WTC11 (cell line): ENCODE measurements around the gene PPIH. TPM values are rescaled to one million over a fixed set of nuclear protein-coding genes. Genes with fewer than 3 reads are reported as not detected.

Source experiments
- ATAC-seq: fragments of 200-7000 bp; cut with Tn5 transposase; 2 replicates; pipeline ENCODE4 v1.10.0; 2021; ENCODE audit warnings: mild to moderate bottlenecking, moderate library complexity
- CTCF ChIA-PET: fragments of 300-600 bp; sonication (Branson Sonifier 250); formaldehyde crosslinking; loops from one replicate; lab custom pipeline; 2021; ENCODE audit warnings: antibody characterized with exemption; lab: Charles Lee
- POLR2A ChIA-PET: fragments of 350-600 bp; sonication (Branson Sonifier 250); formaldehyde crosslinking; loops from one replicate; lab custom pipeline; 2021; ENCODE audit warnings: antibody characterized with exemption; lab: Charles Lee
- DNase-seq: peaks from one replicate; pipeline ENCODE4 v3.0.0; 2021; ENCODE audit warnings: low spot score
- H3K27ac Mint-ChIP-seq: 2 replicates; pipeline ENCODE4 v1.8.0; 2021; ENCODE audit warnings: mixed read lengths
- H3K27me3 Mint-ChIP-seq: 2 replicates; pipeline ENCODE4 v1.8.0; 2021; ENCODE audit warnings: low read depth, mild to moderate bottlenecking, moderate library complexity, mixed read lengths
- H3K36me3 Mint-ChIP-seq: 2 replicates; pipeline ENCODE4 v1.8.0; 2021; ENCODE audit warnings: mixed read lengths
- H3K4me1 Mint-ChIP-seq: 2 replicates; pipeline ENCODE4 v1.8.0; 2022; ENCODE audit warnings: mixed read lengths
- H3K4me3 Mint-ChIP-seq: 2 replicates; pipeline ENCODE4 v1.8.0; 2021; ENCODE audit warnings: mild to moderate bottlenecking, moderate library complexity, mixed read lengths
- H3K9me3 Mint-ChIP-seq: 2 replicates; pipeline ENCODE4 v1.8.0; 2021; ENCODE audit warnings: mixed read lengths
- AFF4 ChIP-seq: sonication (generic); formaldehyde crosslinking; IDR thresholded peaks from 2 replicates; pipeline ENCODE4 v1.8.1; 2023; ENCODE audit warnings: mild to moderate bottlenecking, missing genetic modification reagents, borderline replicate concordance
- CREM ChIP-seq: sonication (generic); formaldehyde crosslinking; IDR thresholded peaks from 2 replicates; pipeline ENCODE4 v1.8.1; 2022; ENCODE audit warnings: mild to moderate bottlenecking, missing genetic modification reagents, moderate library complexity
- ETV6 ChIP-seq: sonication (generic); formaldehyde crosslinking; IDR thresholded peaks from 2 replicates; pipeline ENCODE4 v1.8.1; 2022; ENCODE audit warnings: mild to moderate bottlenecking, missing genetic modification reagents
- FOXJ3 ChIP-seq: sonication (generic); formaldehyde crosslinking; IDR thresholded peaks from 2 replicates; pipeline ENCODE4 v1.9.0; 2021; ENCODE audit warnings: missing genetic modification reagents, mild to moderate bottlenecking, borderline replicate concordance
- FOXP4 ChIP-seq: sonication (generic); formaldehyde crosslinking; IDR thresholded peaks from 2 replicates; pipeline ENCODE4 v1.8.0; 2022; ENCODE audit warnings: mild to moderate bottlenecking, missing genetic modification reagents
- GABPB1 ChIP-seq: sonication (generic); formaldehyde crosslinking; IDR thresholded peaks from 2 replicates; pipeline ENCODE4 v1.8.1; 2023; ENCODE audit warnings: mild to moderate bottlenecking, missing genetic modification reagents
- GRHL2 ChIP-seq: fragments of 250-450 bp; sonication (Bioruptor Pico); IDR thresholded peaks from 2 replicates; pipeline ENCODE4 v1.8.0; 2022; ENCODE audit warnings: mild to moderate bottlenecking, moderate library complexity; ENCODE audit not compliant: insufficient replicate concordance, severe bottlenecking
- HMGXB4 ChIP-seq: sonication (generic); formaldehyde crosslinking; IDR thresholded peaks from 2 replicates; pipeline ENCODE4 v1.8.1; 2023; ENCODE audit warnings: mild to moderate bottlenecking, moderate library complexity, missing genetic modification reagents
- MLX ChIP-seq: sonication (generic); formaldehyde crosslinking; IDR thresholded peaks from 2 replicates; pipeline ENCODE4 v1.8.1; 2023; ENCODE audit warnings: mild to moderate bottlenecking, missing genetic modification reagents, moderate library complexity
- NFE2L1 ChIP-seq: sonication (generic); formaldehyde crosslinking; IDR thresholded peaks from 2 replicates; pipeline ENCODE4 v1.8.1; 2023; ENCODE audit warnings: missing genetic modification reagents
- NFYB ChIP-seq: sonication (generic); formaldehyde crosslinking; conservative IDR thresholded peaks from 2 replicates; pipeline ENCODE4 v1.8.0; 2022; ENCODE audit warnings: low read depth, missing genetic modification reagents
- RORB ChIP-seq: fragments of 250-450 bp; sonication (Bioruptor Pico); IDR thresholded peaks from 2 replicates; pipeline ENCODE4 v1.9.0; 2021; ENCODE audit warnings: mild to moderate bottlenecking
- SP1 ChIP-seq: sonication (generic); formaldehyde crosslinking; conservative IDR thresholded peaks from 2 replicates; pipeline ENCODE4 v1.8.1; 2022; ENCODE audit warnings: missing genetic modification reagents
- STAT6 ChIP-seq: sonication (generic); formaldehyde crosslinking; conservative IDR thresholded peaks from 2 replicates; pipeline ENCODE4 v1.8.1; 2023; ENCODE audit warnings: mild to moderate bottlenecking, low read depth, missing genetic modification reagents, moderate library complexity
- ZBTB21 ChIP-seq: sonication (generic); formaldehyde crosslinking; IDR thresholded peaks from 2 replicates; pipeline ENCODE4 v1.8.1; 2023; ENCODE audit warnings: mild to moderate bottlenecking, missing genetic modification reagents, borderline replicate concordance
- ZMAT4 ChIP-seq: fragments of 250-450 bp; sonication (Bioruptor Pico); IDR thresholded peaks from 2 replicates; pipeline ENCODE4 v1.9.0; 2021; ENCODE audit warnings: mild to moderate bottlenecking
- ZNF263 ChIP-seq: sonication (generic); formaldehyde crosslinking; IDR thresholded peaks from 2 replicates; pipeline ENCODE4 v1.8.1; 2022; ENCODE audit warnings: low read depth, mild to moderate bottlenecking, moderate library complexity, missing genetic modification reagents
- ZNF281 ChIP-seq: sonication (generic); formaldehyde crosslinking; IDR thresholded peaks from 2 replicates; pipeline ENCODE4 v1.8.0; 2023; ENCODE audit warnings: mild to moderate bottlenecking, missing genetic modification reagents
- ZNF396 ChIP-seq: fragments of 250-450 bp; sonication (Bioruptor Pico); IDR thresholded peaks from 2 replicates; pipeline ENCODE4 v1.8.0; 2021; ENCODE audit warnings: mild to moderate bottlenecking, moderate library complexity, borderline replicate concordance
- ZNF416 ChIP-seq: fragments of 250-450 bp; sonication (Bioruptor Pico); IDR thresholded peaks from 2 replicates; pipeline ENCODE4 v1.9.0; 2021; ENCODE audit warnings: mild to moderate bottlenecking, inconsistent platforms
- total RNA-seq: library from RNA; stranded (reverse); gene quantifications from 3 replicates; pipeline ENCODE4 v1.2.3, GENCODE V29; 2021

The PPIH gene
- total RNA-seq, 1 experiment from 2014 or later: 69.3 TPM

- Mint-ChIP-seq H3K4me1 (no peaks in the 10 kb centered on the region), H3K27me3 (no peaks in the 10 kb centered on the region), H3K36me3 (peaks cover 96% of the 10 kb centered on the region), H3K4me3 (no peak overlapping the region), H3K27ac (no peak overlapping the region), H3K9me3 (no peaks in the 10 kb centered on the region)
- no peak for ATAC-seq
- DNase-seq: no peak
- CTCF ChIA-PET: no interaction called here
- POLR2A ChIA-PET: no interaction called here
- TF ChIP-seq HMGXB4 (no peak), CREM (no peak), SP1 (CRISPR knock-in tag) (no peak), ZBTB21 (no peak), ETV6 (CRISPR knock-in tag) (no peak), AFF4 (CRISPR knock-in tag) (no peak), GABPB1 (CRISPR knock-in tag) (no peak), MLX (CRISPR knock-in tag) (no peak), ZNF263 (CRISPR knock-in tag) (no peak), RORB (CRISPR knock-in tag) (no peak), NFYB (no peak)
Observed at GRCh38 chr1:42700006-42700405, 41.8 kb downstream of the PPIH start.

GRCh38 chr1:42703888-42704464 lies 45.8 kb downstream of the PPIH start:
- peak overlapping the region; percentile 68 for H3K27ac Mint-ChIP-seq
- no peaks in the 10 kb centered on the region for H3K4me1 Mint-ChIP-seq
- peaks cover 4% of the 10 kb centered on the region; the same call in 1 of the 2 replicates for H3K9me3 Mint-ChIP-seq
- ChIA-PET POLR2A (no interaction called here), CTCF (no interaction called here)
- H3K4me3 Mint-ChIP-seq: no peak overlapping the region
- DNase-seq (no peak), ATAC-seq (no peak)
- peaks cover 89% of the 10 kb centered on the region for H3K36me3 Mint-ChIP-seq
- no peaks in the 10 kb centered on the region for H3K27me3 Mint-ChIP-seq
- TF ChIP-seq FOXJ3 (CRISPR knock-in tag) (no peak), GRHL2 (CRISPR knock-in tag) (no peak), ZNF416 (CRISPR knock-in tag) (no peak), ZMAT4 (CRISPR knock-in tag) (no peak), NFYB (no peak), NFE2L1 (no peak), ZNF396 (CRISPR knock-in tag) (no peak), FOXP4 (CRISPR knock-in tag) (no peak), STAT6 (CRISPR knock-in tag) (no peak), ZNF281 (no peak)
